Lower leg skin (tissue), 4 donors: ENCODE measurements around the gene NAXD. TPM values are rescaled to one million over a fixed set of nuclear protein-coding genes. Genes with fewer than 3 reads are reported as not detected.

Experiments
- DNase-seq, 2 donors: peaks; one replicate each; pipeline ENCODE4 v3.0.0-alpha.2; 2019; ENCODE audit warnings: low spot score in 2 of 2
- H3K4me3 ChIP-seq: fragments of 200-600 bp; sonication (generic); 2 replicates; pipeline ENCODE4 v1.5.1; 2017; ENCODE audit warnings: mild to moderate bottlenecking, low read depth; ENCODE audit not compliant: poor library complexity, severe bottlenecking
- POLR2A ChIP-seq, 2 donors: fragments of 450-650 bp; IDR thresholded peaks; one replicate each; pipeline ENCODE4 v1.6.1; 2016 to 2017; ENCODE audit warnings: antibody characterized with exemption in 2 of 2, mild to moderate bottlenecking in 1 of 2, moderate library complexity in 1 of 2
- WGBS, 2 donors: methylation state at CpG; one replicate each; pipeline ENCODE4 v1.1.5; 2018; 5-methylcytosine and 5-hydroxymethylcytosine counted together
- intact Hi-C: fragments of 100-400 bp; cut with DNase I; formaldehyde crosslinking; loops from one replicate; pipeline ENCODE4 v1.15.0; 2023; ENCODE audit warnings: low total_unique reads
- total RNA-seq, 4 donors: library from RNA; depleted of rRNA; stranded (reverse); fragments of >200 nt; gene quantifications; one replicate each; pipeline ENCODE4 v1.1.0, GENCODE V29; 2016
- TF ChIP-seq, protein P1 (sequence below), 3 donors: fragments of 450-650 bp; IDR thresholded peaks; one replicate each; pipeline ENCODE4 v1.5.1; 2016; ENCODE audit warnings: antibody characterized with exemption in 3 of 3, mild to moderate bottlenecking in 3 of 3, moderate library complexity in 2 of 3

NAXD gene
- total RNA-seq, 4 donors from 2014 or later, result 32.7 to 34.5 (median 33.6) TPM

GRCh38 chr13:110637747-110638146, 22.4 kb downstream of the NAXD start:
- 67 to 80% methylated on average over 6 of the region's 6 CpGs for WGBS, 2 donors
- intact Hi-C loops, result no loop called here
- no peak overlapping the region for H3K4me3 ChIP-seq
- no peak for DNase-seq
- TF ChIP-seq POLR2A (IDR thresholded peaks at IDR 0.05), result no peak
- TF ChIP-seq, protein P1, sequence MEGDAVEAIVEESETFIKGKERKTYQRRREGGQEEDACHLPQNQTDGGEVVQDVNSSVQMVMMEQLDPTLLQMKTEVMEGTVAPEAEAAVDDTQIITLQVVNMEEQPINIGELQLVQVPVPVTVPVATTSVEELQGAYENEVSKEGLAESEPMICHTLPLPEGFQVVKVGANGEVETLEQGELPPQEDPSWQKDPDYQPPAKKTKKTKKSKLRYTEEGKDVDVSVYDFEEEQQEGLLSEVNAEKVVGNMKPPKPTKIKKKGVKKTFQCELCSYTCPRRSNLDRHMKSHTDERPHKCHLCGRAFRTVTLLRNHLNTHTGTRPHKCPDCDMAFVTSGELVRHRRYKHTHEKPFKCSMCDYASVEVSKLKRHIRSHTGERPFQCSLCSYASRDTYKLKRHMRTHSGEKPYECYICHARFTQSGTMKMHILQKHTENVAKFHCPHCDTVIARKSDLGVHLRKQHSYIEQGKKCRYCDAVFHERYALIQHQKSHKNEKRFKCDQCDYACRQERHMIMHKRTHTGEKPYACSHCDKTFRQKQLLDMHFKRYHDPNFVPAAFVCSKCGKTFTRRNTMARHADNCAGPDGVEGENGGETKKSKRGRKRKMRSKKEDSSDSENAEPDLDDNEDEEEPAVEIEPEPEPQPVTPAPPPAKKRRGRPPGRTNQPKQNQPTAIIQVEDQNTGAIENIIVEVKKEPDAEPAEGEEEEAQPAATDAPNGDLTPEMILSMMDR (IDR thresholded peaks at IDR 0.05), result no peak

DNA sequence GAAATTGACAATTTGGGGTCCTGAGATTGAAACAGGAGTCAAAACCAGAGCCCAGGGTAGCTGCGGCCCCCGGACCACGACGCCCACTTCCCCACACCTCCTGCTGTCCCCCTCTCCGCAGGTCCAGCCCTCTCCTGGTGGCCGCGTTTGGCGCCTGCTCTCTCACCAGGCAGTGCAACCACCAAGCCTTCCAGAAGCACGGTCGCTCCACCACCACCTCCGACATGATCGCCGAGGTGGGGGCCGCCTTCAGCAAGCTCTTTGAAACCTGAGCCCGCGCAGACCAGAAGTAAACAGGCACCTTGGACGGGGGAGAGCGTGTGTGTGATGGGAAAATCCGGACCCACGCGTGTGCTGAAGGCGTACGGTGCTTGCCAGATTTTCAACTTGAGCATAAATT, 22.9 kb downstream of the NAXD start:
- H3K4me3 ChIP-seq, result no peak overlapping the region
- intact Hi-C loops, result no loop called here
- no peak for DNase-seq
- 92% methylated on average over 23 of the region's 23 CpGs for WGBS, 2 donors
- TF ChIP-seq, protein P1 (IDR thresholded peaks at IDR 0.05), result no peak
- no peak for TF ChIP-seq POLR2A (IDR thresholded peaks at IDR 0.05)

DNA sequence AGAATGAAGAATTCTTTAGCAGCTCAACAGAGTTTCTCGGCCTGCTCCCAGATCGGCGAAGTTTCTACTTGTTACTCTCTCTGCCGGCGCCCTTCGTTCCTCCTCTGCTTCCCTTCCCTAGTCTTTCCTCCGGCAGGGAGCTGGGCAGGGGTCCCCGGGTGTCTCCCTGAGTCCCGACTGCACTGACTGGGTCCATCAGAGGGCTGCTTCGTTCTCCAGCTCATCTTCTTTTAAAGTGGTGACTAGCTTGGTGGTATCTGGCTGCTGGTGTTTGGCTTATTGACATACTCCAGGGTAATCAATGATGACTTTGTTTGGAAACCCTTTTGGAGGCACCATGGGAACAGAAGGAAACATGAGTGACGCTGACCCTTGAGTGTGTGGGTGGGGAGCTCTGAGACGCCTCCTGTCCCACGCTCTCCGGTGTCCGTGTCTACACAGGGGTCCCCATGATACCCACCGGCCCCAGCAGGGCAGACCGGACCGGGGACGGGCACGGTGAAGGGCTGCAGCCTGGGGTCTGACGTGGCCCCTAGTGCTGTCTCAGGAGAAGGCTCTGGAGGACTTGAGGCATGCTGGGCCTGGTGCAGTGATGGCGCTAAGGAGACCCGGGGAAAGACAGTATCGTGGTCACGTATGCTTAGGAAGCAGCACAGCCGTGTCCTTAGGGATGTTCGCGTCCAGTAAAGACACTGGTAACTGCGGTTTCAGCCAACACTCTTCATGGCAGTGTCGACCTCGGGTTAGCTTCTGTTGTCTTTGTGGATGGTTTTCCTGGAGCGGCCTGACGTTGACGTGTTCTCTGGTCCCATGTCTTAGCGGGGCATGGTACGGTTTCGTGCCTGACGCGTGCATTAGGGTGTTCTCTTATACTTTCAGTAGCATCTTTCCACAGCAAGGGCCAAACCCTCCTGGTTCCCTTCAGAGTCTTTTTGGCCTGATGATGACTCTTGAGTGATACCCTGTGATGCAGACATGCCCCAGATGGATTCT, 23.8 kb downstream of the NAXD start:
- intact Hi-C loops, result no loop called here
- DNase-seq, result no peak
- 93 to 94% methylated on average over 39 of the region's 39 CpGs for WGBS, 2 donors
- no peak overlapping the region for H3K4me3 ChIP-seq
- no peak for TF ChIP-seq POLR2A (IDR thresholded peaks at IDR 0.05)
- TF ChIP-seq, protein P1 (IDR thresholded peaks at IDR 0.05), result no peak

DNA sequence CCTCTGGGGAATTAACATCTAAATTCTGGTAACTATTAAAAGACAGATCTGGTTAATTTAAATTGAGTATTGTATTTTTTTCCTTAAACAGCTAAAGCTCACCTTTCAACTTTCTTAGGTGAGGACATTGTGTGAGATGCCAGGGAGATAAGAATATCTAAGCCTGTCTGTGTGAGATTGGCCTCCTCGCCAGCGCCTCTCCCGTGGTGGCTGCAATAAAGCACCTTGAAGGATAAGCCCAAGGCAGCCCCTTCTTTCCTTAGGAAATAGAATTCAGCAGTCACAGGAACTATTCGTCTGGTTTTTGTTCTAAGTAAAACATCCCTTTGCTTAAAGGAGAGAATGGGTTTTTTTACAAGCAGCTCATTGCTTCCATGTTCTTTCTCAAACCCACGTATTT, 24.6 kb downstream of the NAXD start:
- no peak for DNase-seq
- 85 to 87% methylated on average over 5 of the region's 5 CpGs for WGBS, 2 donors
- TF ChIP-seq, protein P1 (IDR thresholded peaks at IDR 0.05), result no peak
- TF ChIP-seq POLR2A (IDR thresholded peaks at IDR 0.05), result no peak
- H3K4me3 ChIP-seq, result no peak overlapping the region
- intact Hi-C loops, result no loop called here

DNA sequence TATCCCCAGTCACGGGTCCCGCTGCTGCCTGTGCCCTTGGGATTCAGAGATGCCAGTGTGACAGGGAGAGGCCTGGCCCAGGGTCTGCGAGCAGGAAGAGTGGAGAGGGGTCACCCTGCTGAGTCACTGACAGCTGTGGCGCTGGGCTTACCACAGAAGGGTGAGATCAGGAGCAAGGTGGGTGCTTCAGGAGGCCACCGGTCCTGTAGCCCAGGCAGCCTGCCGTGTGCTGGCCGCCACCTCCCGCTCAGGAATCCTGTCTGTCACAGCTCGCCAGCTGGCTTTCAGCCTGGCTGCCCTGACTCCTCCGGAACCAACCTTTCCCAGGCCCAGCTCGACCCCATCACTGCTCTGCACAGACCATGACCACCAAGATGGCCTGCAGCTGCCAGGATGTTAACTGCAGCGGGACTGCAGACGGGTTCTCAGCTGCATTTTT, 25.3 kb downstream of the NAXD start:
- H3K4me3 ChIP-seq, result no peak overlapping the region
- intact Hi-C loops, result no loop called here
- TF ChIP-seq, protein P1 (IDR thresholded peaks at IDR 0.05), result no peak
- no peak for TF ChIP-seq POLR2A (IDR thresholded peaks at IDR 0.05)
- WGBS, 2 donors, result 61 to 82% methylated on average over 9 to 13 of the region's 13 CpGs
- no peak for DNase-seq
